Activated naive CD4-positive, alpha-beta T cell treated with anti-CD3 and anti-CD28 coated beads, Interleukin-2, amount 10 ng/mL, durations not matched to agents 5 hours and 36 hours (primary cell): ENCODE results near the gene MLLT6. TPM values are rescaled to one million over a fixed set of nuclear protein-coding genes. Genes with fewer than 3 reads are reported as not detected.

ENCODE experiments used
- microRNA-seq: library from miRNA; unstranded; fragments of <30 nt; microRNA quantifications from one replicate; pipeline ENCODE4 v1.2.0, GENCODE V29; 2022; ENCODE audit warnings: borderline microRNAs expressed, borderline replicate concordance
- total RNA-seq, 2 experiments: library from RNA; stranded (reverse); gene quantifications; one replicate each; pipeline ENCODE4 v1.2.3, GENCODE V29; 2021

Gene MLLT6
- 100 to 1,000 TPM; 259 to 271 TPM for total RNA-seq

GRCh38 chr17:38704606-38705522 lies at the start of gene MLLT6:
Gene MLLT6 (plus strand): TSS chr17:38705273. CDS start chr17:38705633, 360 bp downstream.

GRCh38 chr17:38674749-38675615 lies 30.1 kb upstream of the MLLT6 start, which contains the start of gene EPOP:
Gene EPOP (minus strand): TSS chr17:38674957. CDS start chr17:38674495, 462 bp downstream.

GRCh38 chr17:38729886-38730525 lies 24.9 kb downstream of the MLLT6 start, which contains the start of gene CISD3:
Gene CISD3 (plus strand): TSS chr17:38730341. CDS start chr17:38730359, 18 bp downstream.

GRCh38 chr17:38748149-38748891 lies 43.2 kb downstream of the MLLT6 start, which contains the start of gene PCGF2:
Gene PCGF2 (minus strand): TSS chr17:38748336. CDS start chr17:38740402, 7,934 bp downstream.

GRCh38 chr17:38752308-38753070 lies 47.4 kb downstream of the MLLT6 start, which contains the start of gene PSMB3:
Gene PSMB3 (plus strand): TSS chr17:38752741. CDS start chr17:38752827, 86 bp downstream.

Small RNAs within 50 kb of the gene (microRNA-seq; reads per million reads assigned to microRNA genes)
- gene MIR4726 (0.63 reads per million), gene MIR4734 (not detected)

Other genes with a start within 250 kb of the MLLT6 start
- under 1 TPM in 1 of 2 experiments, not detected in 1; 0.17 TPM for gene SRCIN1, start 99.3 kb upstream of the MLLT6 start, total RNA-seq
- 1 to 10 TPM; 8.9 to 9.3 TPM for gene EPOP, start 30.3 kb upstream of the MLLT6 start, total RNA-seq
- 10 to 100 TPM; 32.9 to 36.3 TPM for gene CISD3, start 25.1 kb downstream of the MLLT6 start, total RNA-seq
- under 1 TPM; 0.14 to 0.38 TPM for gene PCGF2, start 43.1 kb downstream of the MLLT6 start, total RNA-seq
- 100 to 1,000 TPM; 168 to 173 TPM for gene PSMB3, start 47.5 kb downstream of the MLLT6 start, total RNA-seq
- 10 to 100 TPM; 49.3 to 53.2 TPM for gene PIP4K2B, start 94.3 kb downstream of the MLLT6 start, total RNA-seq
- gene CWC25, start 120.0 kb downstream of the MLLT6 start, total RNA-seq: 10 to 100 TPM; 27.5 to 31.4 TPM
- 1,000 to 10,000 TPM; 1,422 to 1,429 TPM for gene RPL23, start 148.4 kb downstream of the MLLT6 start, total RNA-seq
- 100 to 1,000 TPM; 189 to 197 TPM for gene LASP1, start 164.8 kb downstream of the MLLT6 start, total RNA-seq